IPS DF 4.7 (cell line): ENCODE data around the gene UBA52.
"Not testable (repeated sequence)": the region's sequence is repeated elsewhere in the genome, so short reads cannot be mapped to it uniquely, and the experiment has no call there.

Experiments used
- DNase-seq: peaks from one replicate; pipeline ENCODE4 v3.0.0-alpha.2; 2013; ENCODE audit warnings: low spot score; ENCODE audit errors: extremely low read depth

The UBA52 gene

DNA sequence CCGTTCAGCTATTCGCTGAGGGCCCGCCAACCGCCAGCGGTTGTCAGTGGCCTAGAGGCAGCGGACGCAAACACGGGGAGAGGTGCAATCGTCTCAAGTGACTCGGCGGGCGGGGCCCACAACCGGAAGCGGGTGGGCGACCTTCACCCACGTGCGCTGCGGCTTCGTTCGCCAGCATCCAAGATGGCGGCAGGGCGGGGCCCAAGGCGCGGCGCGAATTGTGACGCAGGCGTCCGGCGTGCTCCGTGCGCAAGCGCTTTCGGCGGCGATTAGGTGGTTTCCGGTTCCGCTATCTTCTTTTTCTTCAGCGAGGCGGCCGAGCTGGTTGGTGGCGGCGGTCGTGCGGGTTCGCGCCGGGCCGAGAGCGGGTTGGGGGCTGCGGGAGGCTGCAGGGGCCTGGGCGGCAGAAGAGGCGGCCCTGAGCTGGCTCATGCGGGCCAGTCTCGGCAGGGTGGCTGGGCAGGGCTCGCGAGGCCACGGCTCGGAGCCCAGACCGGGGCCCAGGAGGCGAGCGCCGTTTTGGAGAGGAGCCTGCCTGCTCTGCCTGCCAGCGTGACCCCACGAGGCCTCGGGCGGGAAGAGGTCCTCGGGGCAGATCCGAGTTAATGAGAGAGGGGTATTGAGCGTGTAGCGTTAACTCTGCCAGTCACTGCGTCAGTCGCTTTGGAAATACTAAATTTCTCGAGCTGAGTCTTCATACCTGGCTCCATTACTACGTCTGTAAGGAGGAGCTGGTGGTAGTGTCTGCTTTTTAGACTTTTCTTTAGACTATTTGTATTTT is at the start of gene UBA52:
TSS of gene UBA52 (plus strand) at position 294 of the 781 bp plus-strand sequence. CDS start 1,444 bp downstream, outside the sequence.
- DNase-seq = no peak

DNA sequence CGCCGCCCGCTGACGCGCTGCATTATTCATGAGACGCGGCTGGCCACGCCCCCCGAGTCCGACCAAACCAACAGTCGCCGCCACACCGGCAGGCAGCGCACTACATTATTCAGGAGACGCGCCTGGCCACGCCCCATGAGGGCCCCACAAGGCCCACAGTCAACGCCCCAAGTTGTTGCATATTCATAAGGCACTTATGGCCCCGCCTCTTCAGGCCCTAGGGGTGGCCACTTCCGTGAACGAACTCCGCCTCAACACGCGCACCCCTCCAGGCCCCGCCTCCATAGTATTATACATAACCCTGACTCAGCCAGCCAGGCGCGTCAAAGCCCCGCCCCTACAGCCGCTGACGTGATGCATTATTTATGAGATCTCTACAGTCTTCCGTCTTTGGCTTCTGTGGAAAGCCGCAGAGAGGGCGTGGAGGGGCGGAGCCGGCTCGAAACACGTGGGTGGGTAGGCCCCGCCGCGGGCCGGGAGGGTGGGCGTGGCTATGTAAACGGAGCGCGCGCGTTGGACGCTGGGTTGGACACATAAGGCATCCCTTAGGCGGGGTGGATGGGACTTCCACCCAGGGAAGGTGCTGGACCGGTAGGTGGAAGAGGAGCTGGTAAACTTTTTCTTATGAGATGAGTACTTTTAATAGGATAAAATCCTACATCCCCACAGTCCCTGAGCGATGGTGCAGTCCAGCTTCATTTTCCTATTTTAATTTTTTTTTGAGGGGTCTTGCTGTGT is 49.4 kb upstream of the UBA52 start:
- peak; percentile 93 for DNase-seq

DNA sequence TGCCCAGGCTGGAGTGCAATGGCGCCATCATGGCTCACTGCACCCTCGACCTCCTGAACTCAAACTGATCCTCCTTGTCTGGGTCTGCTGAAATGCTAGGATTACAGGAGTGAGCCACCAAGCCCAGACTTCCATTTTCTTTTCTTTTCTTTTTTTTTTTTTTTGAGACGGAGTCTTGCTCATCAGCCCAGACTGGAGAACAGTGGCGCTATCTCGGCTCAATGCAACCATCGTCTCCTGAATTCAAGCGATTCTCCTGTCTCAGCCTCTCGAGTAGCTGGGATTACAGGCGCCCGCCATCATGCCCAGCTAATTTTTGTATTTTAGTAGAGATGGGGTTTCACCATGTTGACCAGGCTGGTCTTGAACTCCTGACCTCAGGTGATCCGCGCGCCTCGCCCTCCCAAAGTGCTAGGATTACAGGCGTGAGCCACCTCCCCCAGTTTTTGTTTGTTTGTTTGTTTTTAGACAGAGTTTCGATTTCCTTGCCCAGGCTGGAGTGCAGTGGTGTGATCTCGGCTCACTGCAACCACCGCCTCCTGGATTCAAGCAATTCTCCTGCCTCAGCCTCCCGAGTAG is 48.7 kb upstream of the UBA52 start:
- not testable (repeated sequence) for DNase-seq

DNA sequence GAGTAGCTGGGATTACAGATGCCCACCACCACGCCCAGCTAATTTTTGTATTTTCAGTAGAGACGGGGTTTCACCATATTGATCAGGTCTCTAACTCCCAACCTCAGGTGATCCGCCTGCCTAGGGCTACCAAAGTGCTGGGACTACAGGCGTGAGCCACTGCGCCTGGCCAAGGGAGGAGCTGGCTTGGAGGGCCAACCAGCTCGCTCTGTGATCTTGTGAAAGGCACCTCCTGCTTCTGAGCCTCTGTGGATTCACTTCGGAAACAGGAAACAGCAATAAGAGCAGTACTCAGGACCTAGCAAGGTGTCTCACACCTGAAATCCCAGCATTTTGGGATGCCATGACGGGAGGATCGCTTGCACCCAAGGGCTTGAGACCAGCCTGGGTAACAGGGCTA is 47.8 kb upstream of the UBA52 start:
- DNase-seq = no peak

DNA sequence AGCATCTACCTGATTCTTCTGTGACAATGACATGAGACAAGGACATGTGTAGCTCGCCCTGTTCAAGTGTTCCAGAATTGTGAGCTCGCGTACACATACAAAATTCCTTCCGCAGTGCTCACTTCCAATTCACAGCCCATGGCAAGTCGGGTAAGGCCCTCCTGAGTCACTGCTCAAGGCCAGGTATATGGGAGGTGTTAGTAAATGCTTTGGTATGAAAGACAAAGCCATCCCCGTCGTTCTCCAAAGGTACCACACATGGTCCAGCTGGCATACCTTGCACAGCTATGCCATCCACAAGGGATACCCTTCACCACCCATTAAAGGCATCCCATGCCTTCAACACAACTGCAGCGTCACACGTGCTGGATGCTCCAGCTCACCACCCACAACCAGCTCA is 45.3 kb upstream of the UBA52 start:
- no peak for DNase-seq

DNA sequence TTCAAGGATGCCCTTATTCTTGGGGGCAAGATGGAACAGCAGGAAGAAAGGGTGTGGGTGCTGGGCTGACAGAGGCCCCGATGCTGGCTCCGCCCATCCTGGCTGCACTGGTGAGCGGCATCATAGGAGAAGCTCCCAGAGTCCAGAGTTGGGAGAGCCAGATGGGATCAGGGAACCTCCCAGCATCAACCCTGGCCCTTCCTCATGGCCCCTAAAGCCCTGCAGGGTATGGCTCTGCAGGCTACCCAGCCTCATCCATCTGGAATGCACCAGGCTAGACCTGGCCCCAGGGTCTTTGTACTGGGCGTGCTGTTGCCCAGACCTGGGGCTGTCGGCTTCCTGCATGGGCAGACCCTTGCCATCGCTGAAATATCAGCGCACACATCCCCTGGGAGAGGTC is 41.9 kb upstream of the UBA52 start:
- no peak for DNase-seq

DNA sequence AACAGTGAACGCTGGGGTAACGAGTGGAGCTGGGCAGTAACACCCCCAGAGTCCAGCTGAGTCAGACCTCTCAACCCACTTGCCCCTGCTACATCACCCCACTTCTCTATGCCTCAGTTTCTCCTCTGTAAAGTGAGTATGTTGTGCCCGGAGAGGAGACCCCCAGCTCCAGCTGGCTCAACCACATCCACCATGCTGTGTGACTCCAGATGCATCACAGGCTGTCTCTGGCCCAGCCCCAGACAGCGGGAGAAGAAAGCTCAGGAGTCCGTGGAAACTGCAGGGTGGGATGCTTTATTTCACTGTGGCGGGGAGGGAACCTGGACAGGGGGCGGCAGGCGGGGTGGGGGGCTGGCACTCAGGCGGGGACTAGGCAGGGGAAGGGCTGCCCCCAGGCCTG is 40.2 kb upstream of the UBA52 start:
- no peak for DNase-seq

DNA sequence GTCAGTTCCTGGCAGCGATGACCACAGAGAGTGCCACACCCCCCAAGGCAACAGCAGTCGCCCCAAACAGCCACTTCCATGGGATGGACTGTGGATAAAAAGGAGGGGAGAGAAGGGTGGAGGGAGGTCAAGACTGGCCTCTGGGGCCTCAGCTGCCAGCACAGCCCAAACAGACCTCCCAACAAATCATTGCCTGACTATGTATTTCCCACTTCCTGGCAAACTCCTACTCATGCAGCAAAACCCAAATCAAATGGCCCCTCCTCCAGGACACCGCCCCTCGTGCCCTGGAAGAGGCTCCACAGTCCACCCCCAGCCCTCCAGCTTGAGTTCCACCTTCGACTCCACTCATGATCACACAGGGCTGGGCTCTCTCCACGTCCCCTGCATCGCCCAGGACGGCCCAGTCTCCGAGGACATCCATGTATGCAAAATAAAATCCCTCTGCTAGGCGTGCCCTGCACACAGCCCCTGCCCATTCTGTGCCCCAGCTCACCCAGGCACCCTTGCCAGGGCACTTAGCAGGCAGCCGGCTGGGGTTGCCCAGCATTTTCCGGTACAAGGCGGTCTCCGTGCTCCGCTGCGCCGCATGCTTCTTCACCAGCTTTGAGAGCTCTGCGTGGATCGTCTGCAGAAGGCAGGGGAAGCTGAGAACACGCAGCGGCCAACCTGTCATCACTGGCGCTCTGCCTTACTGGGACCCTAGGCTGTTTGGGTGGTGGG is 39.3 kb upstream of the UBA52 start:
- DNase-seq = no peak

DNA sequence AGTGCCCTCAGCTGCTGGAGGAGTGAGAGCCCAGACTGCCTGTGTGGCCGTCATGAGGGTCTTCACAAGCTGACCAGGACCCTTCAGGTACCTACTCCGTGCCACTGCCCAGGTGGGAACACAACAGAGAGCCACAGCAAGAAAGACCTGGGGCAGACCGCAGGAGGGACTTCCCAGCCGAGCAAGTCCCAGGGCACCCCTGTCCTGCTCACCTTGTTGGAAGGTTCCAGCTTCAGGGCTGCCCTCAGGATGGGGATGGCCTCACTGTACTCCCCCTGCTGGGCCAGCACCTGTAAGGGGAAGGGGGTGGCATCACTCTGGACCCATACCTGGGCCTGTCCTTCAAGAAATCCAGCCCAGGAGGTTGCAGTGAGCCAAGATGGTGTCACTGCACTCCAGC is 38.6 kb upstream of the UBA52 start:
- no peak for DNase-seq

DNA sequence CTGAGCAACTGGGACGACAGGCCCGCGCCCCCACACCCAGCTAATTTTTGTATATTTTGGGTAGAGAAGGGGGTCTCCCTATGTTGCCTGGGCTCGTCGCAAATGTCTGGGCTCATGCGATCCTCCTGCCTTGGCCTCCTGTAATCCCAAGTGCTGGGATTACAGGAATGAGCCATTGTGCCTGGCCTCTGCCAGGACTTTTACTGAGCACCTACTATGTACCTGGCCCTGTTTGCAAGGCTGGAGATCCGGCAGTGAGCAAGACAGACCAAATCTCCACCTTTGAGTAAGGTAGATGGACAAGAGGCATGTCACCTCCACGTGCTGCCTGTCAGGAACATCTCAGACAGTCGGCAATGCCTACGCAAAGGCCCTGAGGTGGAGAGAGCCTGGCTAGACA is 35.2 kb upstream of the UBA52 start:
- DNase-seq = no peak

DNA sequence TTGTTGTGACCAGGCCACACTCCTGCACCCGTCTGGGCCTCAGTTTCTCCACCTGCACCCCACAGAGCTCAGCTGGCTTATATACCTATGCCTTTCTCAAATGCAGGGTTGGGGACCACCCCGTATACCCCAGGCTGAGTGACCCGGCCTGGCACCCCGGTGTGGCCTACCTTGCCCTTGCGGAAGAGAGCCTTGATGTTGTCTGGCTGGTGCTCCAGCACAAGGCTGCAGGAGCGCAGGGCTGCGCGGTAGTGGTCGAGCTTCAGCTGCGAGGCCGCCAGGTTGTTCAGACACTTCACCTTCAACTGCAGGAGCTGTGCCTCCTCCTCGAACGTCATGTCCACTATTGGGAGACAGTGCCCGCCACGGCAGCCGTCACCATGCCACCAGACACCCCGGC is 34.2 kb upstream of the UBA52 start:
- DNase-seq = no peak

DNA sequence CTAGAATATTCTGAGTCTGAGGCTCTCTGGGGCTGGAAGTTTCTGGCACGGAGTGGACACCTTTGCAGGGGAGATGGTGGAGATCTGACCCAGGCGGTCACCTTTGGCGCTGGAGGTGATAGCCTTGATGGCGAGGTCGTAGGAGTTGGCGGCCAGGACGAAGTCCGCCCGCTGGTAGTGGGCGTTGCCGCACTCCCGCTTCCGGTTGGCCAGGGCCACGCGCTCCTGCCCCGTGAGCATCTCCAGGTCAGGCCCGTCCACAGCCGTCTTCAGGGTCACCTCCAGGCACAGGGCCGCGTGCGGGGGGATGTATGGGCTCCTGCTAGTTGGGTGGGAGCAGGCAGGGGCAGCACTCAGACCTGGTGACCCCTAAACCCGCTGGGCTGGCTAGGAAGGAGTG is 33.5 kb upstream of the UBA52 start:
- no peak for DNase-seq

DNA sequence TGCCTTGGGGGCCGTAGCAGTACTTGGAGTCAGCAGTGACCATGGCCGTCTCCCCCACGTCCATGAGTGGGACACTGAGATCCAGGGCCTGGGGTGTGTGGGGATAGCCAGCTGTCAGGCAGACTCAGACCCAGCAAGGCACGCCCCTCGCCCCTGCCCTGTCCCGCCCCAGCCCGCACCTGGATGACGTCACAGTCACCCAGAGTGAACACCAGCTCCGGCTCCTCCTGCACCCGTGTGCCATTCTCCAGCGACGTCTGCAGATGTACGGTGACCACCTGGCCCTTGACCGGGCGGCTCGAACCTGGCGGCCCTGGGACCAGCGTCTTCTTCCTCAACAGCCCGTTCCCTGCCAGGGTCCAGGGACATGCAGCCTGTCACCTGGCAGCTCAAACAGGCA is 32.3 kb upstream of the UBA52 start:
- DNase-seq = no peak

DNA sequence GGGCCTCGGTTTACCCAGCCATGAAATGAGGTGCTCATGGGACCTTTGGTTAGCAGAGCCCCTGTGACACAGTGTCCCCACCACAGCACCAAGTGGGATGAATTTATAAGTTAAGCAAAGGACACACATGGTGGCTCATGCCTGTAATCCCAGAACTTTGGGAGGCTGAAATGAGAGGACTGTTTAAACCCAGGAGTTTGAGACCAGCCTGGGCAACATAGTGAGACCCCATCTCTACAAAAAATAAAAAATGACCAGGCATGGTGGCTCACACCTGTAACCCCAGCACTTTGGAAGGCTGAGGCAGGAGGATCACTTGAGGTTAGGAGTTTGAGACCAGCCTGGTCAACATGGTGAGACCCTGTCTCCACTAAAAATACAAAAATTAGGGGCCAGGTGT is 31.5 kb upstream of the UBA52 start:
- not testable (repeated sequence) for DNase-seq

DNA sequence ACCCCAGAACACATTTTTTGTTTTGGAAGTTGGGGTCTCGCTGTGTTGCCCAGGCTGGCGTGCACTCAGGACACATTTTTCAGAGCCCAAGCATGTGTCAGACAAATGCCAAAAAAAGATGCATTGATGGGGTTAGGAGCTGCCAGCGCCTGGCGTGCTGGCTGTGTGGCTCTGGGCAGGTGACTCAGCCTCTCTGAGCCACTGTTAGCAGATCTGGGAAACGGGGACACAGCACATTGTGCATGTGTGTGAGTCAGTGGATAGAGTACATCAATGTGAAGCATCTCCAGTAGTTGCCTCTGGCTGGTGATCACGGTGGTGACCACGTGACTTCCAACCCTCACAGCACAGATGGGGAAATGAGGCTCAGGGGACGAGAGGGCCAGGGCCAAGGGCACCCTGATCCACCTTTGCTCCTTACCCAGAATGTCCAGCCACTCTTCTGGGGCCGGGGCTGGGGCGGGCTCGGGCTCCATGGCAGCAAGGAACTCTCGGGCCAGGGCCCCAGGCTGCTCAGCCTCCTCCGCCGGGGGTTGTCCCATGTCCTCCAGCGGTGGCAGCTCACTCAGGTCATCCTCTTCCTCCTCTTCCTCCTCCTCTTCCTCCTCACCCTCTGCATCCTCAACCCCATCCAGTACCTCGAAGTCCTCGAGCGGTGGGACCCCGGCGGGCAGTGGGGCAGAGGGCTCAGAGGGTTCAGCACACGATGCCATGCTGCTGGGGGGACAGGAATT is 30.2 kb upstream of the UBA52 start:
- no peak for DNase-seq

DNA sequence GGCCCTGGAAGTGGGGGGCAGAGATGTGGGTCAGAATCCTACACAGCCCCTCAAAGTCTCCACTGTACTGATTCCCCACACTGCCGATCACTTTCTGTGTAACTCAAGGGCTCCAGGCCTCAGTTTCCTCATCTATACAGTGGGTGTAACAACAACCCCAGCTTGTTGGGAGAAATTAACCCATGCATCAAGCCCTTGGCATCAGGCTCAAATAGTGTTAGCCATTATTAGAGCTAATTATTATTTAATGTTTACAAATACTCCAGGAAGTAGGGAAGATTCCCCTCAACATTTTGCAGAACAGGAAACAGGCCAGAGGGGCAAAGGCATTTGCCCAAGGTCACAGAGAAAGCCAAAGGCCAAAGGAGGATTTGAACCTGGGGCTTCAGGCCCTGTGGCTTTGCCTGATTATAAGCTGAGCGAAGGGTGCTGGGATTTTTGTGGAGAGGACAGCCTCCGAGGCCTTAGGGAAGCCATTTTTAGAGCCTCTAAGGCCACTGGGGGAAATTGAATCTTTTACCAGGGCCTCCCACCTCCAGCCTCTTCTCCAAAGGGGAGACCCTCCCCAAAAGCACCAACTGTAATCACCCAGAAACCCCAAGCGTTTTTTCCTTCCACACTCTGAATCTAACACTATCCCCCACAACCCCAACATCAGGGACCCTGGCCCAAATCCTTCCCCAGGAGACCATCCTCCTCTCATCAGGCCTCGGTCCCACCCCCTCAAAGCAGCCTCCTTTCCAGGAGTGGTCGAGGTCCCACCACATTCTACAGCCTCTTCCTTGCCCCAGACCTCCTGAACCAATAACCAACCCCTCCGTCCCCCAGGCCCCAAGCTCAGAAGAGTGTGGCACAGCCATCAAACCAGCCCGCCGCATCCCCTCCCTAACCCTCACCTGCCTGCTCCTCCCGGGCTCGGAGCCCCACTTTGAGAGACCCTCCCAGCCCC is 29.4 kb upstream of the UBA52 start:
- no peak for DNase-seq

DNA sequence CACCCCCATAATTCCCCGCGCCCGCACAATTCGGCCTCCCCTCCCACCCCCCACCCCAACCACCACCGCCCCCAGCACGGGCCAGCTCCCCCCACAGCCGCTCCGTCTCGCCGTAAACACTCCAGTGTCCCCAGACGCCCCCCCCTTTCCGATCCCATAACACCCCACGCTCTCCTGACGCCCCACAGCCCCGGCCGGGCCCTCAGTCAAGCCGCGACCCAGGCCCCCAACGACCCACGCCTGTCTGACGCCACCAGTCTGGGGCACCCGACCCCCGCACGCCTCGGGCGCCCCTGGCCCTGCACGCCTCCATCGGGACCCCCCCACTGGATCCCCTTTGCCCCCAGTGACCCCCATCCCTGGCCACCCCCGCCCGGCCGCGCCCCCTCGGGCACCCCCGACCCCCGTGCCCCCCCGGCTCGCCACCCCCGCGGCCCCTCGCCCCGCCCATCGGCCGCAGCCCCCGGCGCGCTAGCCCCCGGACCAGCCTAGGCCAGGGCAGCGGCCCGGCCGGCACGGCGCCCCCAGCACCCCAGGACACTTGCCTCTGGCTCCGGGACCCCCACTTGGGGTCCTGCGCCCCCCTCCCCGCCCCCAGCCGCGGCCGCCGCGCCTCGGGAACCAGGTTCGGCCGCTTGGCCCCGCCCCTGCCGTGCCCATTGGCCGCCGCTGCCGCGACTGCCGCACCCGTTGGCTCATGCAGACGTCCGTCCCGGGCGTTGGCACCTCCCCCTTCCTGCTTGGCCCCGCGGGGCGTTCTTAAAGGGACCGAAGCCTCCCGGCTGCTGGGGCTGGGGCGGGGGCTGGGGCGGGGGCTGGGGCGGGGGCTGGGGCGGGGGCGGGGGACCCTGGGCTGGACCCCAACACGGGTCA is 28.5 kb upstream of the UBA52 start, which contains the start of gene FKBP8:
TSS of gene FKBP8 (minus strand) at position 633 of the 873 bp plus-strand sequence. CDS start 1,603 bp downstream, outside the sequence.
- DNase-seq = no peak

DNA sequence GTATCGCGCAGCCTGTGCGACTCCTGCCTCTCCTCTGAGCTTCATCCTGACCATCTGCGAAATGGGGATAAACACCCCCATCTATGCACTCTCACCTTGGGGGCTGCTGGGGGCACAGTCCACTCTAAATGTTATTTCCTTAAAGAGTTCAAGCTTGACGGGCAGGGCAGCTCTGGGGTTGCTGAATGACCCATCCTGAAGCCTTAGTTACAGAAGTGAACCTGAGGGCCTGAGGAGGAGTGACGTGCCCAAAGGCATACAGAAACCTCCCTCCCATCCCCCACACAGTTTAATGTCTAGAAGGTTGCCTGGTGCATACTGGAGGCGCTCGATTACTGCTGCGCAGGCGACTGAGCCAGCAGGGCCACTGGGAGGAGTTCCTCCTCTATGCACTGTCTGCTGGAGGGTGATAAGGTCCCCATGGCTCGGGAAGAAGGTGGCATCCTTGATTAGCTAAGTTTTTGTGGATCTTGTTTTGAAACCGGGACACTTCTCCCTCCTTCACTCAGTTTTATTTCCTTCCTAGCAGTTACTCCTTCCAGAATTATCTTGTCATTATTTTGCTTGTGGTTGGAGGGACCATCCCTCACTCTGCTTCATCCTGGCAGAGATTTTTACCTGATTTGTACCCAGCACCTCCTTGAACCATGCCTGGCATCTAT is 27.7 kb upstream of the UBA52 start:
- no peak for DNase-seq
